ENCODE measurements around the gene SPATS1. TPM values are rescaled to one million over a fixed set of nuclear protein-coding genes. Genes with fewer than 3 reads are reported as not detected.

Gene SPATS1
- polyA plus RNA-seq, 3 donors = not detected

DNA sequence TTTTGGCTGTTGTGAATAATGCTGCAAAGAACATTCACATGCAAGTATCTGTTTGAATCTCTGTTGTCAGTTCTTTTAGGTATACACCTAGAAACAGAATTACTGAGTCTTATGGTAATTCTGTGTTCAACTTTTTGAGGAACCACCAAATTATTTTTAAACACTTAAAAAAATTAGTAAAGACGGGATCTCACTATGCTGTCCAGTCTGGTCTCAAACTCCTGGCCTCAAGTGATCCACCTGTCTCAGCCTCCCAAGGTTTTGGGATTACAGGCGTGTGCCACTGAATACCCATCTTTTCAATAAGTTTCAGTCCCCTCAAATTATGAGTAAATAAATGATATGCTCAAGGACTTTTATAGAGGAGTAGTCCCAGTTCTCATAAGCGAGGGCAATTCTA lies 17.5 kb downstream of the SPATS1 start:
- no peaks in the 10 kb centered on the region for H3K79me2 ChIP-seq (ENCODE audit: insufficient read depth, low read length)
- TF ChIP-seq, protein P1, sequence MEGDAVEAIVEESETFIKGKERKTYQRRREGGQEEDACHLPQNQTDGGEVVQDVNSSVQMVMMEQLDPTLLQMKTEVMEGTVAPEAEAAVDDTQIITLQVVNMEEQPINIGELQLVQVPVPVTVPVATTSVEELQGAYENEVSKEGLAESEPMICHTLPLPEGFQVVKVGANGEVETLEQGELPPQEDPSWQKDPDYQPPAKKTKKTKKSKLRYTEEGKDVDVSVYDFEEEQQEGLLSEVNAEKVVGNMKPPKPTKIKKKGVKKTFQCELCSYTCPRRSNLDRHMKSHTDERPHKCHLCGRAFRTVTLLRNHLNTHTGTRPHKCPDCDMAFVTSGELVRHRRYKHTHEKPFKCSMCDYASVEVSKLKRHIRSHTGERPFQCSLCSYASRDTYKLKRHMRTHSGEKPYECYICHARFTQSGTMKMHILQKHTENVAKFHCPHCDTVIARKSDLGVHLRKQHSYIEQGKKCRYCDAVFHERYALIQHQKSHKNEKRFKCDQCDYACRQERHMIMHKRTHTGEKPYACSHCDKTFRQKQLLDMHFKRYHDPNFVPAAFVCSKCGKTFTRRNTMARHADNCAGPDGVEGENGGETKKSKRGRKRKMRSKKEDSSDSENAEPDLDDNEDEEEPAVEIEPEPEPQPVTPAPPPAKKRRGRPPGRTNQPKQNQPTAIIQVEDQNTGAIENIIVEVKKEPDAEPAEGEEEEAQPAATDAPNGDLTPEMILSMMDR (IDR thresholded peaks at IDR 0.05) = no peak
- no peak overlapping the region for H3K4me3 Mint-ChIP-seq
- H3K27me3 Mint-ChIP-seq (ENCODE audit: low read depth in 3 of 3) = peaks cover 0 to 4% (median 2%) of the 10 kb centered on the region in 3 donors
- no peak overlapping the region for H3K27ac Mint-ChIP-seq
- intact Hi-C loops (cut with micrococcal nuclease) = no loop called here
- H3K36me3 Mint-ChIP-seq = no peaks in the 10 kb centered on the region
- no peaks in the 10 kb centered on the region for H3K4me1 Mint-ChIP-seq
- no peak overlapping the region for H3K4me3 ChIP-seq (replicated peaks in 1 of 3; ENCODE audit: low read depth in 2 of 3, low read length in 3 of 3)
- H3K9me3 Mint-ChIP-seq = peaks cover 6 to 13% (median 9%) of the 10 kb centered on the region in 7 donors
- no peak for DNase-seq
- no peak overlapping the region for H3K4me2 ChIP-seq (replicated peaks; ENCODE audit: extremely low read depth, low read length, poor library complexity, severe bottlenecking)
- H3K9ac ChIP-seq (ENCODE audit: insufficient read depth, low read length, poor library complexity, severe bottlenecking) = no peak overlapping the region
- no peaks in the 10 kb centered on the region for H3K27me3 ChIP-seq (ENCODE audit: control insufficient read depth in 2 of 2, insufficient read depth in 2 of 2, low read length in 2 of 2)
- H3K36me3 ChIP-seq (replicated peaks in 1 of 2; ENCODE audit: control insufficient read depth in 1 of 2, insufficient read depth in 2 of 2, low read length in 2 of 2) = no peaks in the 10 kb centered on the region
- no peak overlapping the region for H3K27ac ChIP-seq (ENCODE audit: low read depth in 1 of 2, low read length in 2 of 2)
- no peaks in the 10 kb centered on the region for H3K4me1 ChIP-seq (ENCODE audit: control insufficient read depth in 1 of 2, insufficient read depth in 2 of 2, low read length in 2 of 2)
- no peak overlapping the region for H2AFZ ChIP-seq (ENCODE audit: insufficient read depth, low read depth, low read length, poor library complexity, severe bottlenecking)
- H4K20me1 ChIP-seq (ENCODE audit: insufficient read depth, low read length) = no peaks in the 10 kb centered on the region
- whole genome bisulfite sequencing (ENCODE audit: insufficient coverage) = no CpG with 5 or more reads among the region's 3 CpGs
- H3K9me3 ChIP-seq (replicated peaks in 1 of 2; ENCODE audit: control insufficient read depth in 1 of 2, insufficient read depth in 1 of 2, low read length in 2 of 2) = peaks cover 10 to 11% of the 10 kb centered on the region in 2 donors

GRCh38 chr6:44361947-44362346 lies 19.5 kb downstream of the SPATS1 start:
- Histone ChIP-seq H4K20me1 (ENCODE audit: insufficient read depth, low read length) (no peaks in the 10 kb centered on the region), H3K36me3 (replicated peaks in 1 of 2; ENCODE audit: control insufficient read depth in 1 of 2, insufficient read depth in 2 of 2, low read length in 2 of 2) (no peaks in the 10 kb centered on the region), H3K4me3 (replicated peaks in 1 of 3; ENCODE audit: low read depth in 2 of 3, low read length in 3 of 3) (no peak overlapping the region), H3K79me2 (ENCODE audit: insufficient read depth, low read length) (no peaks in the 10 kb centered on the region), H3K9me3 (replicated peaks in 1 of 2; ENCODE audit: control insufficient read depth in 1 of 2, insufficient read depth in 1 of 2, low read length in 2 of 2) (no peaks in the 10 kb centered on the region), H3K27ac (ENCODE audit: low read depth in 1 of 2, low read length in 2 of 2) (no peak overlapping the region), H3K4me1 (ENCODE audit: control insufficient read depth in 1 of 2, insufficient read depth in 2 of 2, low read length in 2 of 2) (no peaks in the 10 kb centered on the region), H3K27me3 (ENCODE audit: control insufficient read depth in 2 of 2, insufficient read depth in 2 of 2, low read length in 2 of 2) (no peaks in the 10 kb centered on the region), H2AFZ (ENCODE audit: insufficient read depth, low read depth, low read length, poor library complexity, severe bottlenecking) (no peak overlapping the region), H3K9ac (ENCODE audit: insufficient read depth, low read length, poor library complexity, severe bottlenecking) (no peak overlapping the region), H3K4me2 (replicated peaks; ENCODE audit: extremely low read depth, low read length, poor library complexity, severe bottlenecking) (no peak overlapping the region)
- no peaks in the 10 kb centered on the region for H3K4me1 Mint-ChIP-seq
- no peak overlapping the region for H3K4me3 Mint-ChIP-seq
- 88% methylated on average over 6 of the region's 6 CpGs for WGBS (ENCODE audit: insufficient coverage)
- H3K27ac Mint-ChIP-seq = no peak overlapping the region
- DNase-seq = no peak
- intact Hi-C loops (cut with micrococcal nuclease) = no loop called here
- peaks cover 0 to 4% (median 2%) of the 10 kb centered on the region in 3 donors for H3K27me3 Mint-ChIP-seq (ENCODE audit: low read depth in 3 of 3)
- H3K9me3 Mint-ChIP-seq = peaks cover 0 to 4% (median 0%) of the 10 kb centered on the region in 7 donors
- H3K36me3 Mint-ChIP-seq = no peaks in the 10 kb centered on the region
- TF ChIP-seq, protein P1 (IDR thresholded peaks at IDR 0.05) = no peak

All from CD14-positive monocyte (primary cell).